Measurements from ENCODE around the gene CDC37.

CDC37 gene

DNA sequence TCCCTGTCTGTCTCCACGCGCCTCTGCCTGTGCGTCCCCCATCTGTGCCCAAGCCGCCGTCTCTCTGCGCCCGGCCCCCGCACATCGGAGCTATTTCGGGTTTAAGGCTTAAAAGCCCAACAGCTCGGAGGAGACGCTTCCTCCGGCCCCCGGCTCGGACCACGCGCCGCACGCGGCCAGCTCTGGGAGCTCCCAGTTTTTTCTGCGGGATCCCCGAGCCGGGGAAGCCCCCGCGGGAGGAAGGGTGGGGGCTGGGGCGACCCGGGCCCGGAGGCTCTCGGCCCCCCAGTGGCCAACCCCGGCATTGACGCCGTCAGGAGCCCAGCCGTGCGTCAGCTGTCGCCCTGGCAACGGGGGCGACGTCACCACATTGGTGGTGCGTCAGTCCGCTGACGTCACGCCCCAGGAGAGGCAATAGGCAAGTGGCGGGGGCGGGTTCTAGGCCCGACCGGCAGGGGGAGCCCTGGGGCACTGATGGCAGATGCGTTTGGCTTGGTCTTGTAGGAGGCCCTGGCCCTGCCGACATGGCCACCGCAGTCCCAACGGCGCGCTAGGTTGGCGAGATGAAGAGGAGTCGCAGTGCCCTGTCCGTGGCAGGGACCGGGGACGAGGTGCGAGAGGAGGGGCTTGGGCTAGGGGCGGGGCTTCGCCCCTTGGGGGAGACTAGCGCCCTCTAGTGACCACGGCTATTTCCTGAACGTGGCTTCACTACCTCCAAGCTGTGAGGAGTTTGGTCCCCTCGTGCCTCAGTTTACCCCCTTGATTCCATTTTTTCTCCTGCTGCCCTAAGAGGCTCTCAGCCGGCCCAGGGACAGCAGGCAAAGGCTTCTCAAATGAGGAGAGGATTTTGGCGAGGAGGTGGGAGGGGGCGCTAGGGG lies 13.3 kb upstream of the CDC37 start (continued):
- TF ChIP-seq ZNF565 (CRISPR knock-in tag; conservative IDR thresholded peaks at IDR 0.05; ENCODE audit: low read depth) (peak; percentile 95; the same call in 1 of the 2 replicates), OSR1 (CRISPR knock-in tag; IDR thresholded peaks at IDR 0.05) (peak; percentile 94; the same call in 1 of the 2 replicates), ISL1 (CRISPR knock-in tag; IDR thresholded peaks at IDR 0.05) (no peak; the same call in 1 of the 2 replicates), RARB (CRISPR knock-in tag; IDR thresholded peaks at IDR 0.05) (no peak), ZFP30 (CRISPR knock-in tag; IDR thresholded peaks at IDR 0.05) (peak; percentile 77), BACH2 (CRISPR knock-in tag; IDR thresholded peaks at IDR 0.05; ENCODE audit: borderline replicate concordance) (peak; percentile 79; the same call in 1 of the 2 replicates), TOX (CRISPR knock-in tag; IDR thresholded peaks at IDR 0.05; ENCODE audit: borderline replicate concordance) (peak; percentile 37; the same call in 1 of the 2 replicates), ZNF8 (CRISPR knock-in tag; IDR thresholded peaks at IDR 0.05) (peak; percentile 65; the same call in 1 of the 2 replicates), ZNF70 (CRISPR knock-in tag; IDR thresholded peaks at IDR 0.05) (peak; percentile 77), PPARA (CRISPR knock-in tag; IDR thresholded peaks at IDR 0.05; ENCODE audit: borderline replicate concordance) (peak; percentile 80; the same call in 1 of the 2 replicates)
- TF ChIP-seq, protein P1, sequence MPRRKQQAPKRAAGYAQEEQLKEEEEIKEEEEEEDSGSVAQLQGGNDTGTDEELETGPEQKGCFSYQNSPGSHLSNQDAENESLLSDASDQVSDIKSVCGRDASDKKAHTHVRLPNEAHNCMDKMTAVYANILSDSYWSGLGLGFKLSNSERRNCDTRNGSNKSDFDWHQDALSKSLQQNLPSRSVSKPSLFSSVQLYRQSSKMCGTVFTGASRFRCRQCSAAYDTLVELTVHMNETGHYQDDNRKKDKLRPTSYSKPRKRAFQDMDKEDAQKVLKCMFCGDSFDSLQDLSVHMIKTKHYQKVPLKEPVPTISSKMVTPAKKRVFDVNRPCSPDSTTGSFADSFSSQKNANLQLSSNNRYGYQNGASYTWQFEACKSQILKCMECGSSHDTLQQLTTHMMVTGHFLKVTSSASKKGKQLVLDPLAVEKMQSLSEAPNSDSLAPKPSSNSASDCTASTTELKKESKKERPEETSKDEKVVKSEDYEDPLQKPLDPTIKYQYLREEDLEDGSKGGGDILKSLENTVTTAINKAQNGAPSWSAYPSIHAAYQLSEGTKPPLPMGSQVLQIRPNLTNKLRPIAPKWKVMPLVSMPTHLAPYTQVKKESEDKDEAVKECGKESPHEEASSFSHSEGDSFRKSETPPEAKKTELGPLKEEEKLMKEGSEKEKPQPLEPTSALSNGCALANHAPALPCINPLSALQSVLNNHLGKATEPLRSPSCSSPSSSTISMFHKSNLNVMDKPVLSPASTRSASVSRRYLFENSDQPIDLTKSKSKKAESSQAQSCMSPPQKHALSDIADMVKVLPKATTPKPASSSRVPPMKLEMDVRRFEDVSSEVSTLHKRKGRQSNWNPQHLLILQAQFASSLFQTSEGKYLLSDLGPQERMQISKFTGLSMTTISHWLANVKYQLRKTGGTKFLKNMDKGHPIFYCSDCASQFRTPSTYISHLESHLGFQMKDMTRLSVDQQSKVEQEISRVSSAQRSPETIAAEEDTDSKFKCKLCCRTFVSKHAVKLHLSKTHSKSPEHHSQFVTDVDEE (CRISPR knock-in tag; IDR thresholded peaks at IDR 0.05), result peak; percentile 98
- TF ChIP-seq, protein P2, sequence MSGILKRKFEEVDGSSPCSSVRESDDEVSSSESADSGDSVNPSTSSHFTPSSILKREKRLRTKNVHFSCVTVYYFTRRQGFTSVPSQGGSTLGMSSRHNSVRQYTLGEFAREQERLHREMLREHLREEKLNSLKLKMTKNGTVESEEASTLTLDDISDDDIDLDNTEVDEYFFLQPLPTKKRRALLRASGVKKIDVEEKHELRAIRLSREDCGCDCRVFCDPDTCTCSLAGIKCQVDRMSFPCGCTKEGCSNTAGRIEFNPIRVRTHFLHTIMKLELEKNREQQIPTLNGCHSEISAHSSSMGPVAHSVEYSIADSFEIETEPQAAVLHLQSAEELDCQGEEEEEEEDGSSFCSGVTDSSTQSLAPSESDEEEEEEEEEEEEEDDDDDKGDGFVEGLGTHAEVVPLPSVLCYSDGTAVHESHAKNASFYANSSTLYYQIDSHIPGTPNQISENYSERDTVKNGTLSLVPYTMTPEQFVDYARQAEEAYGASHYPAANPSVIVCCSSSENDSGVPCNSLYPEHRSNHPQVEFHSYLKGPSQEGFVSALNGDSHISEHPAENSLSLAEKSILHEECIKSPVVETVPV (CRISPR knock-in tag; IDR thresholded peaks at IDR 0.05), result 0 out of 2 replicates have a peak, but pooled peaks have one; percentile 42
- TF ChIP-seq, protein P3, sequence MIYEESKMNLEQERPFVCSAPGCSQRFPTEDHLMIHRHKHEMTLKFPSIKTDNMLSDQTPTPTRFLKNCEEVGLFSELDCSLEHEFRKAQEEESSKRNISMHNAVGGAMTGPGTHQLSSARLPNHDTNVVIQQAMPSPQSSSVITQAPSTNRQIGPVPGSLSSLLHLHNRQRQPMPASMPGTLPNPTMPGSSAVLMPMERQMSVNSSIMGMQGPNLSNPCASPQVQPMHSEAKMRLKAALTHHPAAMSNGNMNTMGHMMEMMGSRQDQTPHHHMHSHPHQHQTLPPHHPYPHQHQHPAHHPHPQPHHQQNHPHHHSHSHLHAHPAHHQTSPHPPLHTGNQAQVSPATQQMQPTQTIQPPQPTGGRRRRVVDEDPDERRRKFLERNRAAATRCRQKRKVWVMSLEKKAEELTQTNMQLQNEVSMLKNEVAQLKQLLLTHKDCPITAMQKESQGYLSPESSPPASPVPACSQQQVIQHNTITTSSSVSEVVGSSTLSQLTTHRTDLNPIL (CRISPR knock-in tag; IDR thresholded peaks at IDR 0.05; ENCODE audit: low read depth), result no peak

DNA sequence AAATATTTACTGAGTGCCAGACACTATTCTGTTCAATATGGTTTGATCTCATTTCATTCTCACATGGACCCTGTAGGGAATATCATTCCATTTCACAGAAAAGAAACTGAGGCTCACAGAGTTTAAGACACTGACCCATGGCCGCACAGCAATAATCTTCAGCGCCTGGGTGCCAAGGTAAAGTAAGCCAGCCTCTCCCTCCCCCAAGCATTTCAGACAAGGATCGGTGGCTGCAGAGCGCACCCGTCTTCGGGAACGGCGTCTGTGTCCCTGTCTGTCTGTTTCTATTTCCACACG lies 12.7 kb upstream of the CDC37 start:
- ATAC-seq, result no peak
- TF ChIP-seq TCF4 (CRISPR knock-in tag; IDR thresholded peaks at IDR 0.05; ENCODE audit: borderline replicate concordance) (no peak), SNAI2 (CRISPR knock-in tag; IDR thresholded peaks at IDR 0.05) (no peak), ISL1 (CRISPR knock-in tag; IDR thresholded peaks at IDR 0.05) (no peak), TOX (CRISPR knock-in tag; IDR thresholded peaks at IDR 0.05; ENCODE audit: borderline replicate concordance) (no peak), ZFP30 (CRISPR knock-in tag; IDR thresholded peaks at IDR 0.05) (no peak), PPARA (CRISPR knock-in tag; IDR thresholded peaks at IDR 0.05; ENCODE audit: borderline replicate concordance) (no peak), ZNF565 (CRISPR knock-in tag; conservative IDR thresholded peaks at IDR 0.05; ENCODE audit: low read depth) (no peak), ESRRG (CRISPR knock-in tag; IDR thresholded peaks at IDR 0.05) (no peak)
- TF ChIP-seq, protein P3 (CRISPR knock-in tag; IDR thresholded peaks at IDR 0.05; ENCODE audit: low read depth), result no peak
- TF ChIP-seq, protein P1 (CRISPR knock-in tag; IDR thresholded peaks at IDR 0.05), result no peak
- TF ChIP-seq, protein P2 (CRISPR knock-in tag; IDR thresholded peaks at IDR 0.05), result no peak
